ENCODE measurements around the gene USHBP1. TPM values are rescaled to one million over a fixed set of nuclear protein-coding genes. Genes with fewer than 3 reads are reported as not detected.

The USHBP1 gene
- polyA plus RNA-seq, 4 donors, result 4.8 to 8.0 (median 7.6) TPM

- no peak for DNase-seq (ENCODE audit: low read depth in 4 of 4, low spot score in 2 of 4)
These were observed 1.5 kb upstream of the USHBP1 start for GRCh38 chr19:17266026-17266425.

DNA sequence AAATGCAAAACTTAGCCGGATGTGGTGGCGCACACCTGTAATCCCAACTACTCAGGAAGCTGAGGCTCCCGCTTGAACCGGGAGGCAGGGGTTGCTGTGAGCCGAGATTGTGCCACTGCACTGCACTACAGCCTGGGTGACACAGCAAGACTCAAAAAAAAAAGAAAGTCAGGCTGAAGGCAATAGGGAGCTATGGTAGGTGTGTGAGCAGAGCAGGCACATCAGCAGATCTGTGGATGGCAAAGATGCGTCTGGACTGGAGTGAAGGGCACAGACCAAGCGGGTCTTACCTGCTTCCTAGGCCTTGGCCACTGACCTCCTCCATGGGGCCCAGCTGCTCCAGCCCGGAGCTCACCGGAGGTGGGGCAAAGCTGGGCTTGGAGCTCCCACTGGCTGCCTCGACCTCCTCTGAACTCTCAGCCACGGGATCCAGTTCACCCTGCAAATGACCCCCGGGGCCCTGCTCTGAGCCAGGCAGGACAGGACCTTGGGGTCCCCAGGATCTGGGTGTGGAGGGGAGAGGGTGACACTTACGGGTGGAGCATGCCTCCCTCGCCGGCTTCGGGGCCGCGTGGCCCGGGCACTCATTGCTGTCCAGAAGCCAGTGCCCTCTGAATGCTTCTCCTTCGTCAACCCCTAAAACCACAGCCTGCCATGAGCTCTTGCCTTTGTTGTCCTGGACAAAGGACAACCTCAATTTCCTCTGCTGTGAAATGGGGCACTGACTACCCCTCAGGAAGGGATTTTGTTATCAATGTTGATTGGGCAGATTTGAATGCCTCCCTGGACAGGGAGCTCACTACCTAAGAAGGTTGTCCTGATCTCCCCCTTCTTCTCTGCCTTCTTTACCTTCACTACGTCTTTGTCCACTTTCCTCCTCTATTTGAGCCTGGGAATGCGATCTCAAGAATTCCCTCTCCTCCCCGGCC is 569 bp downstream of the USHBP1 start:
- no peak for DNase-seq (ENCODE audit: low read depth in 4 of 4, low spot score in 2 of 4)

DNA sequence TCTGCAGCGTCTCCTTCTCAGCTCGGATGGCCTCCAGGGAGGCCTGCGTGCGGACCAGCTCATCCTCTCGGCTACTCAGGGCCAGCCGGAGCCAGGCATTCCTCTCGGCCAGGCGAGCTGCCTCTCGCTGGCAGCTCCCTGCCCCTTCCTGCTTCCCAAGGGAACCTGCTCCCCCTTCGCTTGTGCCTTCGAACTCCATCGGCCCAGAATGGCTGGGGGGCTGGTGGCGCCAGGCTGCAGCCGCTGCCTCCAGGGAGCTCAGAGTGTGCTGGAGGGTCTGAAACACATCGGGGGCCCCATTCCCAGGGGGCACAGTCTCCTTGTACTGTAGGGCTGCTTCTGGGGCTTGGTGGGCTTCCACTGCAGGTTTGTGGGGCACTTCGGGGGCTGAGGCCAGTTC is 2.0 kb downstream of the USHBP1 start:
- no peak for DNase-seq (ENCODE audit: low read depth in 4 of 4, low spot score in 2 of 4)

- DNase-seq (ENCODE audit: low read depth in 4 of 4, low spot score in 2 of 4), result no peak
These were observed 3.7 kb downstream of the USHBP1 start for GRCh38 chr19:17260842-17261325.

GRCh38 chr19:17259934-17260333 is 4.6 kb downstream of the USHBP1 start:
- no peak for DNase-seq (ENCODE audit: low read depth in 4 of 4, low spot score in 2 of 4)

GRCh38 chr19:17259118-17259780 is 5.3 kb downstream of the USHBP1 start:
- no peak for DNase-seq (ENCODE audit: low read depth in 4 of 4, low spot score in 2 of 4)

DNA sequence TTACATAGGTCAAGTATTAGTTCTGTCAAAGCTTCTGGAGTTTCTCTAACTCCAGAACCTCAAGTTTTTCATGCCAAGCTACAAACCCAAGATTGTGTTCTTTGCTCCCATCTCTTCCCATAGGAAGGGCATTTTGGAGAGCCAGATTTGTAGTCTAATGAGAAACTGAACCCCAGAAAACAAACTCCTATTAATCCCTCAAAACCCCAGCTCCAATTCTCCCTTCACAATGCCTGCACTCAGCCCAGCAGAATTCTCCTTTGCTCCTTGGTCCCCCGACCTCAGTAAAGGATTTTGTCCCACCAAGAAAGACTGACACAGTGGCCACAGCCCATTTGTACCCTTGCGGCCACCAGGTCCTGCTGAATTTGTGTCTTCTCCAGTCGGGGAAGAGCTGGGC is 8.4 kb downstream of the USHBP1 start:
- DNase-seq (ENCODE audit: low read depth in 4 of 4, low spot score in 2 of 4), result no peak

GRCh38 chr19:17255150-17255621 is 9.4 kb downstream of the USHBP1 start:
- no peak for DNase-seq (ENCODE audit: low read depth in 4 of 4, low spot score in 2 of 4)

GRCh38 chr19:17254636-17255035 is 9.9 kb downstream of the USHBP1 start:
- DNase-seq (ENCODE audit: low read depth in 4 of 4, low spot score in 2 of 4), result no peak

DNA sequence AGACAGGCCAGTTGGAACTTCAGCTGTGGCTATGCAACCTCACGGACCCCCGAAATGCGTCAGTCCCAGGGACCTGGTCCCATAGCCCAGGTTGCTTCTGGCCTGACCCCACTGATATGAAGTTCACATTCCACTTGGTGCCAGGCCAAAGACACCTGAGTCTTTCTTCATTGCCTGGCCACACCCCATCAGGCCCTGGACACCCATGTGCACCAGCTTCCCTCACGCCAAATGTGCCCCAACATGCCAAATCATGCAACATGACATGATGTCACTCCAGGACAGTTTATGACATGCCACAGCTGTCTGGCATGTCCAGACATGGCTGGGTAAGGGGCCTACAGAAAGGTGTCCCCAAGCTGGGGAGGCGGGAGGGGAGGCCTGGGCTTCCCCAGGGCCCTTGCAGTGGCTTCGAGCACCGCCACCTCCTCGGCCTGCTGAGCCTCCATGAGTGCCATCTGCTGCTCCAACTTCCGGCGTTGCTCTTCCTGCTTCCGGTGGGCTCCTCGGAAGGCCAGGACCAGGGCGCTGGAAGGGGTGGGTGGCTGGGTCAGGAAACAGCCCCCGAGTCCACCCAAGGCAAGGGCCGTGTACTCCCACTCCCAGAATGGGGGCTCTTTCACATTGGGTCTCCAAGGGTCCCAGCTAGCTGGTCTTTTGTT is 14.5 kb downstream of the USHBP1 start:
- DNase-seq (ENCODE audit: low read depth in 4 of 4, low spot score in 2 of 4), result no peak

DNA sequence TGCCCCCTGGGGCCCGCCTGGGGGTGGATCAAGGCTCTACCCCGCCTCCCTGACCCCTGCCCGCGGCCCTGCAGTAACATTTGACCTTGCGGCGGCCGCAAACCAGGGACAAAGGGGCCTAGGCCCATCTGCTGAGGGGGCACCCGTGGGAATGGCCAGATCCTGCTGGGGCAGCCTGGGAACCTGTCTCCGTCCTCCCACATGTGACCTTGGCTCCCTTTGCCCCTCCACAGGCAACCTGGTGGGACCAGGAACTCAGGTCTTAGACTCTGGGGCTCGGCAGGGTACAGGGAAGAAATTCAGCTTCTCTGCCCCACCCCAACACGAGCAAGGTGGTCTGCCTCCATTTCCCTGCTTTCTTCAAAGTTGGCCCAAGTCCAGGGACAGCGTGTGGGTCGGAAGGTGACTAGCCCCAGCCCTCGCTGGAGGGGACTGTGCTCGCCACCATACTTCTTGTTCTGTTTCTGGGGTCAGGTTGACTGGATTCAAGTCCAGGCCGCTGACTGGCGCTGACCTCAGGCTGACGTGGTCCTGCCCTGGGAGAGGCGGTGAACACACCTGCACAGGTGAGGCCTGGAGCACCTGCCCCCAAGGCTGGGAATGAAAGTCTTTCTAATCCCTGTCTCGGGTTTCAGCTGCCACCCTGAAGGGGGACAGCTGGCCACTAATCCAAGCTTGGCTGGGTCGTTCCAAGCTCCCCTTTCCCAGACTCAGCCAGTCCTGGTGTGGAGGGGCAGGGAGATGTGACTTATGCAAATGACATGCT is 16.4 kb downstream of the USHBP1 start:
- no peak for DNase-seq (ENCODE audit: low read depth in 4 of 4, low spot score in 2 of 4)

DNA sequence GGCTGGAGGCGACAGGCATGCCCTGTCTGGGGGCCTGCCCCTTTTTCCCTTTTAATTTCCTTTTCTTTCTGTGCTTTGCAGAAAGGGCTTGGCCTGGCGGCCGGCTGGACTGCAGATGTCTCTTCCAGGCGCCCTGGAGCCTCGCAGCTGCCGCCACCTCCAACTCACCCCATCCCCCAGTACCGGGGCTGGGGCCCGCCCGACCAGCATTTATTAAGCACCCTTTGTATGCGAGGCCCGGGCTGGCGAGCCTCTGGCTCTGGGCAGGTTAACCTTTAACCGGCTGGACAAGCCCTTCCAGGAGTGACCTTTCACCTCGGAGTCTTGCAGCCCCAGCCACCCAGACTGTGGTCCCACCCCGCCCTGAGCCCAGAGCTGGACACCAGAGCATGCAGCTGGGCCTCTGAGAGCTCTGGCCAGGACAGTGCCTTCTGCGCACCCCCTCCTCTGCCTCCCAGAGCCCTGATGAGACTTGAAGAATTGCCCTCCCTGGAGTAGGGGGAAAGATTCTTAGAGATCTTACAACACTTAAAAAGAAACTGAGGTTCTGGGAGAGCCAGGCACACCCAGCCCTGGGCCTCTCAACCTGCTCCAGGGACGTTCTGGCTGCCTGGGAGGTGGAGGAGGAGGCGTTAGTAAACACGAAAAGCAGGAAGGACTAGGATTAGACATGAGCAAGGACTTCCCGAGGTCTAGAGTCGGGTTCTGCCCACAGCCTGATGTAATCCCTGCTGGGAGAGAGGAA is 17.7 kb downstream of the USHBP1 start:
- no peak for DNase-seq (ENCODE audit: low read depth in 4 of 4, low spot score in 2 of 4)

DNA sequence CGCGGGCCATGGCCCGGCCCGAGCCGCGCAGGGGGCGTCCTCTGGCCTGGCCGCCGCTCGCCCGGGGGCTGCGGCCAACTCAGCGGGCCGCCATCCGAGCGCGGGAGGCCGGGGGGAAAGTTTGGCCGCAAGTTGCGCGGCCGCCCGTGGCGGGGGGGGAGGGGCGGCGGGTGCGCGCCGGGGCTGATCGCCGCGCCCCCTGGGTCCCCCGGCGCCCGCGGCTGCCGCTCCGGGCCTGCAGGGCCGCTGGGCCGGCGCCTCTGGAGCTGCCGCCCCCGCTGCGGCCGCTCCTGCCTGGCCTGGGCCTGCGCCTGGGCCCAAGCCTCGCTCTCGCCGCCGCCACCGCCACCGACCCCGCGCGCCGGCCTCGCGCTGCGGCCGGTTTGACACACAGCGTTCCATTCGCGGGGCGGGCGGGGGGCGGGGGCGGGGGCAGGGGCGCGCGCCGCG is 19.0 kb downstream of the USHBP1 start, which contains the start of gene NR2F6:
Gene NR2F6, minus strand, starts transcription at position 385 of the 450 bp plus-strand sequence. CDS start 699 bp downstream, outside the sequence.
- no peak for DNase-seq (ENCODE audit: low read depth in 4 of 4, low spot score in 2 of 4)

DNA sequence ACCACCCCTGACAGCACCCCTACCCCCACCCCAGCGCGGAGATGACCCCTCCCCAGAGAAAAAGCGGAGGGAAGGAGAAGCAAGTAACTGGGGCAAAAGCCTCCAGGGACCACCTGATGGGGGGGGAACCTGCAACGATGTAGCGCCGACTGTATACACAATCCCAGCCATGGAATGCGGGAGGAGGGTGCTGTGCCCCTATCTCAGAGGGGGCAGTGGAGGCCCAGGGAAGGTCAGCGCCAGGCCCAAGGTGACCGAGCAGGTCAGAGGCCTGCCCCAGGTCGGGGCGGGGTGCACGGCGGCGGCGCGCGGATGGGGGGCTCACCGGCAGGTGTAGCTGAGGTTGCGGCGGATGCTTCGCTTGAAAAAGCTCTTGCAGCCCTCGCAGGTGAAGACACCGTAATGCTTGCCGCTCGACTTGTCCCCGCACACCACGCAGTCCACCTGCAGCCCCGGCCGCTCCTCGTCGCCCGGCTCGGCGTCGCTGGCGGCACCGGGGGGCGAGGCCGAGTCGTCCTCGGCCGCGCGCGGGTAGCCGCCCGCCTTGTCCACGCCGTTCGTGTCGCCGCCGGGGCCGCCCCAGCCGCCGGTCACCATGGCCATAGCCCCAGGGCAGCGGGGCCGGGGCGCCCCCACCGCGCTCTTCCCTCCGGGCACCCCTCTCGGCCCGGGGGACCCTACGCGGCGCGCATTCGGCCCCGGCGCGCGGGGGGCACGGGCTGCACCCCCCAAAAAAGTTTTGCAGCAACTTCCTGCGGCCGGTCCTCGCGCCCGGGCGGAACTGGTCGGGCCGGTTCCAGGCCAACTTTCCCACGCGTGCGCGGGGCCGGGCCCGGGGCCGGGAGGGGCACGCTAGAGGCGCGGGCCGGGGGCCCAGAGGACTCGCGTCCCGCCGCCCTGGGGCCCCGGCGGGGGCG is 19.7 kb downstream of the USHBP1 start:
- DNase-seq (ENCODE audit: low read depth in 4 of 4, low spot score in 2 of 4), result no peak

DNA sequence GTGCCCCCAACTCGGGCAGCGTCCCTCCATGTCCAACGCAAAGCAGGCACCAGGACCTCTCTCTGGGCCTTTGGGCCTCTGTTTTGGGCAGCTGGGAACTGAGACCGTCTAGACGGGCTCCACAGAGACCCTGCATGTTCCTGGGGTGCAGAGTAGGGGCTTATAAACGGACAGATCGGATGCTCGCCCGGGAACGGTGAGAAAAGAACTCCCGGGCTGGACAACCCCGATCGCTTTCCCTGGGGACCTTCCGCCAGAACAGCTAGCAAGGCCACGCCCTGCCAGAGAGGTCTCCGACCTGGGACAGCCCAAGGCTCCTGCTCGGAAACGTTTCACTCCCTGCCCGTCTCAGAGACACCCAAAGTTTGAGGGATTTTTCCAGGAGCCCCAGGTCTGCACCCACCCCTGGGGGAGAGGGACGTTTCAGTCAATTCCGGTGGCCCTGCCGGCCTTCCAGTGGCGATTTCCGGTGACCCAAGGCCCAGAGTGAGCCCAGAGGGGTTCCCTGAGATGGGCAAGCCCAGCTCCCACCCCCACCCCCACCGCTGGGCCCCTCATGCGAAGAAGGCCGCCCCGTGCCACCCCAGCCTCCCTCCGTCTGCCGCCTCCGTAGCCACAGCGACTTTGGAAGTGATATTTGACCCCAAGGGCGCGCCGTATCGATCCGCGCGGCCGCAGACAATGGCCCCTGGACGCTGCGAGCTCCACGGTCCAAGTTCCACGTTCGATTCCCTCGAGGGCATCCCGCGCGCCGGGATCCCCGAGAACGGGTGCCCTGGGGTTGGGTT is 20.5 kb downstream of the USHBP1 start:
- no peak for DNase-seq (ENCODE audit: low read depth in 4 of 4, low spot score in 2 of 4)

GRCh38 chr19:17243211-17243829 is 21.2 kb downstream of the USHBP1 start:
- DNase-seq (ENCODE audit: low read depth in 4 of 4, low spot score in 2 of 4), result no peak
